Neural progenitor cell (in vitro differentiated cells): ENCODE results near the gene ZNF638. TPM values are rescaled to one million over a fixed set of nuclear protein-coding genes. Genes with fewer than 3 reads are reported as not detected.

Experiments used
- DNase-seq: peaks from one replicate; pipeline ENCODE4 v3.0.0-alpha.2; 2016; ENCODE audit warnings: low spot score
- H2AFZ ChIP-seq: fragments of 200-600 bp; sonication (generic); replicated peaks from 2 replicates; pipeline ENCODE4 v1.6.1; 2016; ENCODE audit warnings: antibody characterized with exemption
- H3F3A ChIP-seq: fragments of 200-600 bp; sonication (generic); 2 replicates; pipeline ENCODE4 v1.6.1; 2016; ENCODE audit warnings: antibody characterized with exemption, low read depth
- H3K27ac ChIP-seq: fragments of 200-600 bp; sonication (generic); 2 replicates; pipeline ENCODE4 v1.5.1; 2016; ENCODE audit warnings: mild to moderate bottlenecking
- H3K27me3 ChIP-seq: fragments of 200-600 bp; sonication (generic); 2 replicates; pipeline ENCODE4 v1.6.1; 2016; ENCODE audit warnings: mild to moderate bottlenecking, moderate library complexity
- H3K36me3 ChIP-seq: fragments of 200-600 bp; sonication (generic); 2 replicates; pipeline ENCODE4 v1.5.1; 2016
- H3K4me1 ChIP-seq: fragments of 200-600 bp; sonication (generic); 2 replicates; pipeline ENCODE4 v1.6.1; 2016; ENCODE audit warnings: mixed run types
- H3K4me2 ChIP-seq: fragments of 200-600 bp; sonication (generic); 2 replicates; pipeline ENCODE4 v1.6.1; 2016
- H3K4me3 ChIP-seq: fragments of 200-600 bp; sonication (generic); 2 replicates; pipeline ENCODE4 v1.5.1; 2016
- H3K79me2 ChIP-seq: fragments of 200-600 bp; sonication (generic); 2 replicates; pipeline ENCODE4 v1.6.1; 2016; ENCODE audit warnings: low read depth
- H3K9ac ChIP-seq: fragments of 200-600 bp; sonication (generic); 2 replicates; pipeline ENCODE4 v1.6.1; 2016
- H3K9me3 ChIP-seq: fragments of 200-600 bp; sonication (generic); 2 replicates; pipeline ENCODE4 v1.5.1; 2016; ENCODE audit warnings: low read depth
- H4K20me1 ChIP-seq: fragments of 200-600 bp; sonication (generic); 2 replicates; pipeline ENCODE4 v1.6.1; 2016; ENCODE audit warnings: low read depth
- H3K27ac Mint-ChIP-seq: 3 replicates; pipeline ENCODE4 v1.8.0; 2021; ENCODE audit warnings: mixed read lengths
- H3K27me3 Mint-ChIP-seq: 2 replicates; pipeline ENCODE4 v1.8.0; 2022; ENCODE audit warnings: low read depth, mild to moderate bottlenecking, inconsistent platforms, moderate library complexity, mixed read lengths; ENCODE audit not compliant: insufficient read depth
- H3K36me3 Mint-ChIP-seq: 3 replicates; pipeline ENCODE4 v1.8.0; 2021; ENCODE audit warnings: mixed read lengths
- H3K4me1 Mint-ChIP-seq: 3 replicates; pipeline ENCODE4 v1.8.0; 2021; ENCODE audit warnings: mixed read lengths
- H3K4me3 Mint-ChIP-seq: 3 replicates; pipeline ENCODE4 v1.8.0; 2021; ENCODE audit warnings: mild to moderate bottlenecking, moderate library complexity, mixed read lengths
- H3K9me3 Mint-ChIP-seq: 3 replicates; pipeline ENCODE4 v1.8.0; 2020; ENCODE audit warnings: mixed read lengths
- CTCF ChIP-seq: fragments of 200-600 bp; sonication (generic); IDR thresholded peaks from 2 replicates; pipeline ENCODE4 v1.5.1; 2017; ENCODE audit warnings: antibody characterized with exemption, mild to moderate bottlenecking
- EZH2 ChIP-seq: fragments of 200-600 bp; sonication (generic); IDR thresholded peaks from 2 replicates; pipeline ENCODE4 v1.6.1; 2017; ENCODE audit warnings: antibody characterized with exemption, mild to moderate bottlenecking, moderate library complexity
- EZH2phosphoT487 ChIP-seq: fragments of 200-600 bp; sonication (generic); IDR thresholded peaks from 2 replicates; pipeline ENCODE4 v1.6.1; 2017; ENCODE audit warnings: antibody characterized with exemption
- total RNA-seq: library from RNA; depleted of rRNA; stranded (reverse); fragments of >200 nt; gene quantifications from 2 replicates; pipeline ENCODE4 v1.2.3, GENCODE V29; 2015; ENCODE audit warnings: low replicate concordance

The ZNF638 gene
- total RNA-seq, 1 donor from 2014 or later: 362 TPM

GRCh38 chr2:71456617-71457016, 125.0 kb downstream of the ZNF638 start:
- H3K4me3 ChIP-seq: no peak overlapping the region
- TF ChIP-seq EZH2 (no peak), EZH2phosphoT487 (no peak), CTCF (no peak)
- peaks cover 46% of the 10 kb centered on the region for H3K27me3 ChIP-seq
- DNase-seq: no peak
- H2AFZ ChIP-seq: peak overlapping the region; percentile 30
- Mint-ChIP-seq H3K36me3 (no peaks in the 10 kb centered on the region), H3K9me3 (peaks cover 2% of the 10 kb centered on the region), H3K4me3 (no peak overlapping the region), H3K27me3 (peaks cover 28% of the 10 kb centered on the region), H3K27ac (peak overlapping the region; percentile 95), H3K4me1 (peaks cover 39% of the 10 kb centered on the region)
- H3F3A ChIP-seq: peaks cover 26% of the 10 kb centered on the region
- H3K79me2 ChIP-seq: no peaks in the 10 kb centered on the region
- H3K36me3 ChIP-seq: no peaks in the 10 kb centered on the region
- H4K20me1 ChIP-seq: peaks cover 5% of the 10 kb centered on the region
- H3K4me2 ChIP-seq: no peak overlapping the region
- no peak overlapping the region for H3K9ac ChIP-seq
- peaks cover 32% of the 10 kb centered on the region for H3K4me1 ChIP-seq
- H3K9me3 ChIP-seq: no peaks in the 10 kb centered on the region
- H3K27ac ChIP-seq: no peak overlapping the region

- Mint-ChIP-seq H3K27ac (peak overlapping the region; percentile 79), H3K4me3 (no peak overlapping the region), H3K4me1 (peaks cover 39% of the 10 kb centered on the region), H3K27me3 (peaks cover 27% of the 10 kb centered on the region), H3K9me3 (peaks cover 2% of the 10 kb centered on the region), H3K36me3 (no peaks in the 10 kb centered on the region)
- no peaks in the 10 kb centered on the region for H3K9me3 ChIP-seq
- H3K79me2 ChIP-seq: no peaks in the 10 kb centered on the region
- no peak overlapping the region for H3K27ac ChIP-seq
- peaks cover 32% of the 10 kb centered on the region for H3K4me1 ChIP-seq
- no peak for DNase-seq
- H3F3A ChIP-seq: peaks cover 26% of the 10 kb centered on the region
- H3K4me2 ChIP-seq: no peak overlapping the region
- peaks cover 46% of the 10 kb centered on the region for H3K27me3 ChIP-seq
- H2AFZ ChIP-seq: no peak overlapping the region
- H3K36me3 ChIP-seq: no peaks in the 10 kb centered on the region
- no peak for TF ChIP-seq CTCF
- TF ChIP-seq EZH2phosphoT487: no peak
- H3K4me3 ChIP-seq: no peak overlapping the region
- H4K20me1 ChIP-seq: peaks cover 5% of the 10 kb centered on the region
- no peak overlapping the region for H3K9ac ChIP-seq
Measured at GRCh38 chr2:71457123-71457915, 125.7 kb downstream of the ZNF638 start.

GRCh38 chr2:71457923-71458322, 126.3 kb downstream of the ZNF638 start:
- H3K27ac ChIP-seq: no peak overlapping the region
- peaks cover 46% of the 10 kb centered on the region for H3K27me3 ChIP-seq
- H3K4me1 Mint-ChIP-seq: peaks cover 38% of the 10 kb centered on the region
- no peak overlapping the region for H3K4me3 Mint-ChIP-seq
- TF ChIP-seq EZH2 (no peak), CTCF (no peak), EZH2phosphoT487 (no peak)
- no peak overlapping the region for H3K4me3 ChIP-seq
- H3K36me3 ChIP-seq: no peaks in the 10 kb centered on the region
- no peak overlapping the region for H3K9ac ChIP-seq
- H3K9me3 ChIP-seq: no peaks in the 10 kb centered on the region
- H3K27ac Mint-ChIP-seq: no peak overlapping the region
- peaks cover 22% of the 10 kb centered on the region for H3K27me3 Mint-ChIP-seq
- no peak overlapping the region for H3K4me2 ChIP-seq
- no peak overlapping the region for H2AFZ ChIP-seq
- H3K4me1 ChIP-seq: peaks cover 29% of the 10 kb centered on the region
- peaks cover 2% of the 10 kb centered on the region for H3K9me3 Mint-ChIP-seq
- no peaks in the 10 kb centered on the region for H3K79me2 ChIP-seq
- peaks cover 5% of the 10 kb centered on the region for H4K20me1 ChIP-seq
- H3F3A ChIP-seq: peaks cover 24% of the 10 kb centered on the region
- H3K36me3 Mint-ChIP-seq: no peaks in the 10 kb centered on the region
- DNase-seq: no peak
